ENCODE data around the gene LYL1.

- TF ChIP-seq, protein P1, sequence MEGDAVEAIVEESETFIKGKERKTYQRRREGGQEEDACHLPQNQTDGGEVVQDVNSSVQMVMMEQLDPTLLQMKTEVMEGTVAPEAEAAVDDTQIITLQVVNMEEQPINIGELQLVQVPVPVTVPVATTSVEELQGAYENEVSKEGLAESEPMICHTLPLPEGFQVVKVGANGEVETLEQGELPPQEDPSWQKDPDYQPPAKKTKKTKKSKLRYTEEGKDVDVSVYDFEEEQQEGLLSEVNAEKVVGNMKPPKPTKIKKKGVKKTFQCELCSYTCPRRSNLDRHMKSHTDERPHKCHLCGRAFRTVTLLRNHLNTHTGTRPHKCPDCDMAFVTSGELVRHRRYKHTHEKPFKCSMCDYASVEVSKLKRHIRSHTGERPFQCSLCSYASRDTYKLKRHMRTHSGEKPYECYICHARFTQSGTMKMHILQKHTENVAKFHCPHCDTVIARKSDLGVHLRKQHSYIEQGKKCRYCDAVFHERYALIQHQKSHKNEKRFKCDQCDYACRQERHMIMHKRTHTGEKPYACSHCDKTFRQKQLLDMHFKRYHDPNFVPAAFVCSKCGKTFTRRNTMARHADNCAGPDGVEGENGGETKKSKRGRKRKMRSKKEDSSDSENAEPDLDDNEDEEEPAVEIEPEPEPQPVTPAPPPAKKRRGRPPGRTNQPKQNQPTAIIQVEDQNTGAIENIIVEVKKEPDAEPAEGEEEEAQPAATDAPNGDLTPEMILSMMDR (IDR thresholded peaks at IDR 0.05) = no peak
- no peak for TF ChIP-seq POLR2A (IDR thresholded peaks at IDR 0.05)
These were observed 44.3 kb upstream of the LYL1 start for GRCh38 chr19:13146763-13147563.

Data from thyroid gland (tissue), 4 donors.